GM06990 (cell line): ENCODE measurements around the gene MRPS27.

ENCODE experiments used
- DNase-seq: peaks from one replicate; pipeline ENCODE4 v3.0.0-alpha.2; 2011; ENCODE audit not compliant: insufficient read length; ENCODE audit errors: extremely low read depth
- H3K27me3 ChIP-seq: replicated peaks from 2 replicates; pipeline ENCODE4 v1.6.0; 2011; ENCODE audit warnings: low read length; ENCODE audit not compliant: control insufficient read depth, insufficient read depth
- H3K36me3 ChIP-seq: 2 replicates; pipeline ENCODE4 v1.5.1; 2011; ENCODE audit warnings: low read length; ENCODE audit not compliant: control insufficient read depth, insufficient read depth
- H3K4me3 ChIP-seq: replicated peaks from 2 replicates; pipeline ENCODE4 v1.5.1; 2011; ENCODE audit warnings: low read depth, mild to moderate bottlenecking, control low read depth, low read length
- TF ChIP-seq, protein P1 (sequence below): IDR thresholded peaks from 2 replicates; pipeline ENCODE4 v1.5.1; 2011; ENCODE audit warnings: low read length, control low read depth, mild to moderate bottlenecking, inconsistent platforms; ENCODE audit not compliant: insufficient read depth, poor library complexity, severe bottlenecking

The MRPS27 gene

DNA sequence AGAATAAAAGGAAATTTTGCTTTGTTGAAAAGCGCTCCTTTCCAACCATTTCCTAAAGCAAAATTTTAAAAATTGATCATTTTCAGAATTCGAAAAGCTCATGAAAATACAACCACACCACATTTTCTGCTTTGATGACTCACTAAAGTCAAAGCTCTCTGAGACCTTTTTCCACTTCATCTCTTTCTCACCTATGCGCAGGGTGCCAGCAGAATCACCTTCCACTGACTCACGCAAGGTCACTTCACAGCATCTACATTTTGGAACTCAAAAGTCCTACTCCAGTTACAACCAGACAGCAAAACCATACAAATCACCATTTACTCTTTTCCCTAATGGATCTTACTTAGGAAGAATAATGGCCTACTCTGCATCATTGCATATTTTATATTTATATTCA lies 106.6 kb downstream of the MRPS27 start:
- DNase-seq, result no peak
- TF ChIP-seq, protein P1, sequence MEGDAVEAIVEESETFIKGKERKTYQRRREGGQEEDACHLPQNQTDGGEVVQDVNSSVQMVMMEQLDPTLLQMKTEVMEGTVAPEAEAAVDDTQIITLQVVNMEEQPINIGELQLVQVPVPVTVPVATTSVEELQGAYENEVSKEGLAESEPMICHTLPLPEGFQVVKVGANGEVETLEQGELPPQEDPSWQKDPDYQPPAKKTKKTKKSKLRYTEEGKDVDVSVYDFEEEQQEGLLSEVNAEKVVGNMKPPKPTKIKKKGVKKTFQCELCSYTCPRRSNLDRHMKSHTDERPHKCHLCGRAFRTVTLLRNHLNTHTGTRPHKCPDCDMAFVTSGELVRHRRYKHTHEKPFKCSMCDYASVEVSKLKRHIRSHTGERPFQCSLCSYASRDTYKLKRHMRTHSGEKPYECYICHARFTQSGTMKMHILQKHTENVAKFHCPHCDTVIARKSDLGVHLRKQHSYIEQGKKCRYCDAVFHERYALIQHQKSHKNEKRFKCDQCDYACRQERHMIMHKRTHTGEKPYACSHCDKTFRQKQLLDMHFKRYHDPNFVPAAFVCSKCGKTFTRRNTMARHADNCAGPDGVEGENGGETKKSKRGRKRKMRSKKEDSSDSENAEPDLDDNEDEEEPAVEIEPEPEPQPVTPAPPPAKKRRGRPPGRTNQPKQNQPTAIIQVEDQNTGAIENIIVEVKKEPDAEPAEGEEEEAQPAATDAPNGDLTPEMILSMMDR, result no peak
- H3K36me3 ChIP-seq, result peaks cover 7% of the 10 kb centered on the region
- H3K4me3 ChIP-seq, result no peak overlapping the region
- H3K27me3 ChIP-seq, result no peaks in the 10 kb centered on the region

GRCh38 chr5:72212171-72212570 lies 107.9 kb downstream of the MRPS27 start:
- peaks cover 2% of the 10 kb centered on the region for H3K36me3 ChIP-seq
- no peaks in the 10 kb centered on the region for H3K27me3 ChIP-seq
- TF ChIP-seq, protein P1, result no peak
- H3K4me3 ChIP-seq, result no peak overlapping the region
- DNase-seq, result no peak

- TF ChIP-seq, protein P1, result no peak
- no peak for DNase-seq
- H3K4me3 ChIP-seq, result no peak overlapping the region
- peaks cover 2% of the 10 kb centered on the region; the same call in 1 of the 2 replicates for H3K36me3 ChIP-seq
- no peaks in the 10 kb centered on the region for H3K27me3 ChIP-seq
These were observed 109.0 kb downstream of the MRPS27 start for GRCh38 chr5:72210888-72211678.

GRCh38 chr5:72209147-72210115 lies 110.6 kb downstream of the MRPS27 start:
- DNase-seq, result no peak
- TF ChIP-seq, protein P1, result no peak
- H3K36me3 ChIP-seq, result no peaks in the 10 kb centered on the region
- H3K4me3 ChIP-seq, result no peak overlapping the region
- H3K27me3 ChIP-seq, result no peaks in the 10 kb centered on the region

GRCh38 chr5:72208324-72208926 lies 111.6 kb downstream of the MRPS27 start:
- H3K36me3 ChIP-seq, result no peaks in the 10 kb centered on the region
- DNase-seq, result no peak
- H3K27me3 ChIP-seq, result no peaks in the 10 kb centered on the region
- no peak overlapping the region for H3K4me3 ChIP-seq
- TF ChIP-seq, protein P1, result no peak
